ENCODE results near the gene NSA2. TPM values are rescaled to one million over a fixed set of nuclear protein-coding genes. Genes with fewer than 3 reads are reported as not detected.
A peak's percentile ranks its signal among the peaks of the same experiment; 100 is the strongest.

Gene NSA2
- polyA plus RNA-seq, 3 donors = 31.2 to 45.9 (median 37.5) TPM

DNA sequence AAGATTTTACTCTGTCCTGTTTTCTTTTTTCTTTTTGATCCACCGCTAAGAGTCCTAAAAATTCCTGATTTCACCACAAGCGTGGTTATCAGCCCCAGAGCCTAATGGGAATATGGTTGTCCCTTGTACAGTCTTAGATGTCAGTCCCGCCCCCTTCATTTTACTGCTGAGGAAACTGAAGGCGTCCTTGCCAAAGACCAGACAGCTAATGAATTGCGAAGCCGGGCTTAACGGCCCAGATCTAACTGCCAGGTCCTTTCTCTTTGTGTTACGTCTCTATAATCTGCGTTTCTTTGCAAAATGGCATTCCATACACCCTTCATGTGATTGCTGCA lies 497 bp downstream of the NSA2 start:
- peaks cover 33 to 42% of the 10 kb centered on the region in 2 donors for H3K36me3 Mint-ChIP-seq
- Histone ChIP-seq H3K79me2 (ENCODE audit: insufficient read depth, low read length) (peaks cover 48% of the 10 kb centered on the region), H3K9ac (ENCODE audit: insufficient read depth, low read length, poor library complexity, severe bottlenecking) (peak overlapping the region; percentile 77), H3K36me3 (replicated peaks in 1 of 2; ENCODE audit: control insufficient read depth in 1 of 2, insufficient read depth in 2 of 2, low read length in 2 of 2) (peaks cover 37 to 57% of the 10 kb centered on the region in 2 donors), H3K27me3 (ENCODE audit: control insufficient read depth in 2 of 2, insufficient read depth in 2 of 2, low read length in 2 of 2) (no peaks in the 10 kb centered on the region), H4K20me1 (ENCODE audit: insufficient read depth, low read length) (peaks cover 5% of the 10 kb centered on the region), H3K4me1 (ENCODE audit: control insufficient read depth in 1 of 2, insufficient read depth in 2 of 2, low read length in 2 of 2) (peaks cover 17 to 29% of the 10 kb centered on the region in 2 donors), H3K4me2 (replicated peaks; ENCODE audit: extremely low read depth, low read length, poor library complexity, severe bottlenecking) (peak overlapping the region; percentile 98), H2AFZ (ENCODE audit: insufficient read depth, low read depth, low read length, poor library complexity, severe bottlenecking) (peak overlapping the region; percentile 94), H3K27ac (ENCODE audit: low read depth in 1 of 2, low read length in 2 of 2) (peak overlapping the region; percentile 69 to 84), H3K9me3 (replicated peaks in 1 of 2; ENCODE audit: control insufficient read depth in 1 of 2, insufficient read depth in 1 of 2, low read length in 2 of 2) (no peaks in the 10 kb centered on the region), H3K4me3 (replicated peaks in 1 of 3; ENCODE audit: low read depth in 2 of 3, low read length in 3 of 3) (peak overlapping the region; percentile 76 to 95 (median 87))
- intact Hi-C loops (cut with micrococcal nuclease) = loop anchor here in 1 of 2 donors (2.0 to 5.0 kb wide), 2 partner anchors 80 to 1203 kb away; partner anchors contain the start of genes ANKRA2, HEXB and UTP15
- H3K4me1 Mint-ChIP-seq = peaks cover 19% of the 10 kb centered on the region
- peak overlapping the region; percentile 94 to 99 (median 97) for H3K27ac Mint-ChIP-seq
- no peak for TF ChIP-seq CTCF (IDR thresholded peaks at IDR 0.05)
- DNase-seq = peak in 2 of 3 donors; percentile 5 to 7
- H3K27me3 Mint-ChIP-seq (ENCODE audit: low read depth in 3 of 3) = no peaks in the 10 kb centered on the region
- 0% methylated on average over 3 of the region's 9 CpGs for WGBS (ENCODE audit: insufficient coverage)
- peak overlapping the region; percentile 99 to 100 for H3K4me3 Mint-ChIP-seq
- H3K9me3 Mint-ChIP-seq = peaks cover 0 to 3% (median 0%) of the 10 kb centered on the region in 7 donors

- Histone ChIP-seq H3K4me1 (ENCODE audit: control insufficient read depth in 1 of 2, insufficient read depth in 2 of 2, low read length in 2 of 2) (peaks cover 8 to 10% of the 10 kb centered on the region in 2 donors), H3K9me3 (replicated peaks in 1 of 2; ENCODE audit: control insufficient read depth in 1 of 2, insufficient read depth in 1 of 2, low read length in 2 of 2) (no peaks in the 10 kb centered on the region), H3K36me3 (replicated peaks in 1 of 2; ENCODE audit: control insufficient read depth in 1 of 2, insufficient read depth in 2 of 2, low read length in 2 of 2) (peaks cover 76 to 85% of the 10 kb centered on the region in 2 donors), H3K27me3 (ENCODE audit: control insufficient read depth in 2 of 2, insufficient read depth in 2 of 2, low read length in 2 of 2) (no peaks in the 10 kb centered on the region), H3K79me2 (ENCODE audit: insufficient read depth, low read length) (peaks cover 17% of the 10 kb centered on the region), H3K4me3 (replicated peaks in 1 of 3; ENCODE audit: low read depth in 2 of 3, low read length in 3 of 3) (no peak overlapping the region), H2AFZ (ENCODE audit: insufficient read depth, low read depth, low read length, poor library complexity, severe bottlenecking) (no peak overlapping the region), H4K20me1 (ENCODE audit: insufficient read depth, low read length) (peaks cover 5% of the 10 kb centered on the region), H3K4me2 (replicated peaks; ENCODE audit: extremely low read depth, low read length, poor library complexity, severe bottlenecking) (no peak overlapping the region), H3K27ac (ENCODE audit: low read depth in 1 of 2, low read length in 2 of 2) (no peak overlapping the region), H3K9ac (ENCODE audit: insufficient read depth, low read length, poor library complexity, severe bottlenecking) (no peak overlapping the region)
- peaks cover 10% of the 10 kb centered on the region for H3K4me1 Mint-ChIP-seq
- intact Hi-C loops (cut with micrococcal nuclease) = no loop called here
- peaks cover 0 to 3% (median 0%) of the 10 kb centered on the region in 7 donors for H3K9me3 Mint-ChIP-seq
- WGBS (ENCODE audit: insufficient coverage) = no CpG with 5 or more reads among the region's 7 CpGs
- H3K27me3 Mint-ChIP-seq (ENCODE audit: low read depth in 3 of 3) = peaks cover 0 to 2% (median 0%) of the 10 kb centered on the region in 3 donors
- no peak for TF ChIP-seq CTCF (IDR thresholded peaks at IDR 0.05)
- peaks cover 50 to 76% of the 10 kb centered on the region in 2 donors for H3K36me3 Mint-ChIP-seq
- no peak overlapping the region for H3K4me3 Mint-ChIP-seq
- H3K27ac Mint-ChIP-seq = peak overlapping the region in 1 of 7 donors; percentile 36
- peak in 2 of 3 donors; percentile 2 to 3 for DNase-seq
Observed at GRCh38 chr5:74772359-74772758, 5.3 kb downstream of the NSA2 start.
